ENCODE measurements around the gene DOCK11.

DOCK11 gene

GRCh38 chrX:118495061-118495921 lies at the start of gene DOCK11:
DOCK11 (plus strand) TSS chrX:118495815; CDS start chrX:118495972, 157 bp downstream.
- peak within 1 kb of the TSS; percentile 65 for H3K4me3 ChIP-seq (ENCODE audit: low read depth, low read length)
- POLR2A ChIA-PET = interaction anchor here (0.5 to 1.0 kb wide), 5 partner anchors 36 to 329 kb away, joined by 3 to 5 read pairs (median 4); partner anchors contain the start of gene ZCCHC12
- H3K9me3 ChIP-seq (ENCODE audit: control insufficient read depth, insufficient read depth, low read depth, low read length) = no peaks in the 10 kb centered on the region
- peak within 1 kb of the TSS; percentile 66; the same call in 1 of the 2 replicates for H3K27ac ChIP-seq (ENCODE audit: extremely low read depth, low read depth, low read length)
- H3K4me1 ChIP-seq (ENCODE audit: control insufficient read depth, insufficient read depth, low read length) = no peaks in the 10 kb centered on the region
- H3K36me3 ChIP-seq (ENCODE audit: control insufficient read depth in 2 of 2, insufficient read depth in 1 of 2, low read length in 2 of 2) = no peaks in the 10 kb centered on the region; a peak in 1 of 3 replicates
- CTCF ChIA-PET = interaction anchor here (0.6 to 1.4 kb wide), 4 partner anchors 42 to 344 kb away, joined by 3 to 5 read pairs (median 4); no protein-coding TSS in a partner anchor
- TF ChIP-seq ZSCAN30 (tag by site-specific recombination; IDR thresholded peaks at IDR 0.05) (no peak), ZNF423 (tag by site-specific recombination; IDR thresholded peaks at IDR 0.05) (no peak), ZNF521 (tag by site-specific recombination; IDR thresholded peaks at IDR 0.05) (no peak), TCF7L2 (IDR thresholded peaks at IDR 0.05; ENCODE audit: borderline replicate concordance, low read depth, low read length) (no peak), ZNF777 (tag by site-specific recombination; IDR thresholded peaks at IDR 0.05; ENCODE audit: borderline replicate concordance) (no peak; the same call in 1 of the 2 replicates), SP3 (tag by site-specific recombination; IDR thresholded peaks at IDR 0.05) (peak; percentile 91), ZNF133 (tag by site-specific recombination; IDR thresholded peaks at IDR 0.05) (no peak), ZBTB6 (tag by site-specific recombination; IDR thresholded peaks at IDR 0.05) (no peak), YY1 (tag by site-specific recombination; IDR thresholded peaks at IDR 0.05) (no peak; the same call in 1 of the 2 replicates), EGR2 (tag by site-specific recombination; IDR thresholded peaks at IDR 0.05; ENCODE audit: low read depth) (peak; percentile 87), ZNF169 (tag by site-specific recombination; IDR thresholded peaks at IDR 0.05) (no peak), ZBTB17 (tag by site-specific recombination; IDR thresholded peaks at IDR 0.05) (peak; percentile 87), ZNF223 (tag by site-specific recombination; IDR thresholded peaks at IDR 0.05) (no peak), ZBTB10 (tag by site-specific recombination; IDR thresholded peaks at IDR 0.05) (0 out of 2 replicates have a peak, but pooled peaks have one; percentile 40), ZNF629 (tag by site-specific recombination; IDR thresholded peaks at IDR 0.05) (peak; percentile 33; the same call in 1 of the 2 replicates), ZIC2 (tag by site-specific recombination; IDR thresholded peaks at IDR 0.05) (peak; percentile 57; the same call in 1 of the 2 replicates), ZNF561 (tag by site-specific recombination; IDR thresholded peaks at IDR 0.05; ENCODE audit: borderline replicate concordance) (no peak), ZNF558 (tag by site-specific recombination; IDR thresholded peaks at IDR 0.05) (no peak), ZNF362 (tag by site-specific recombination; IDR thresholded peaks at IDR 0.05) (no peak), ZNF621 (tag by site-specific recombination; IDR thresholded peaks at IDR 0.05) (no peak), ZBTB26 (tag by site-specific recombination; optimal IDR thresholded peaks at IDR 0.05) (peak; percentile 36), ZNF391 (tag by site-specific recombination; IDR thresholded peaks at IDR 0.05; ENCODE audit: borderline replicate concordance, low read depth) (no peak), ZNF544 (tag by site-specific recombination; IDR thresholded peaks at IDR 0.05) (no peak), HOXC10 (CRISPR knock-in tag; IDR thresholded peaks at IDR 0.05) (no peak), ZNF10 (tag by site-specific recombination; IDR thresholded peaks at IDR 0.05) (no peak), HOXD13 (CRISPR knock-in tag; IDR thresholded peaks at IDR 0.05; ENCODE audit: borderline replicate concordance) (no peak), ZNF24 (tag by site-specific recombination; IDR thresholded peaks at IDR 0.05) (no peak)
- TF ChIP-seq, protein P1, sequence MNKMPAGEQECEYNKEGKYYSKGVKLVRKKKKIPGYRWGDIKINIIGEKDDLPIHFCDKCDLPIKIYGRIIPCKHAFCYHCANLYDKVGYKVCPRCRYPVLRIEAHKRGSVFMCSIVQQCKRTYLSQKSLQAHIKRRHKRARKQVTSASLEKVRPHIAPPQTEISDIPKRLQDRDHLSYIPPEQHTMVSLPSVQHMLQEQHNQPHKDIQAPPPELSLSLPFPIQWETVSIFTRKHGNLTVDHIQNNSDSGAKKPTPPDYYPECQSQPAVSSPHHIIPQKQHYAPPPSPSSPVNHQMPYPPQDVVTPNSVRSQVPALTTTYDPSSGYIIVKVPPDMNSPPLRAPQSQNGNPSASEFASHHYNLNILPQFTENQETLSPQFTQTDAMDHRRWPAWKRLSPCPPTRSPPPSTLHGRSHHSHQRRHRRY (tag by site-specific recombination; IDR thresholded peaks at IDR 0.05) = no peak
- TF ChIP-seq, protein P2, sequence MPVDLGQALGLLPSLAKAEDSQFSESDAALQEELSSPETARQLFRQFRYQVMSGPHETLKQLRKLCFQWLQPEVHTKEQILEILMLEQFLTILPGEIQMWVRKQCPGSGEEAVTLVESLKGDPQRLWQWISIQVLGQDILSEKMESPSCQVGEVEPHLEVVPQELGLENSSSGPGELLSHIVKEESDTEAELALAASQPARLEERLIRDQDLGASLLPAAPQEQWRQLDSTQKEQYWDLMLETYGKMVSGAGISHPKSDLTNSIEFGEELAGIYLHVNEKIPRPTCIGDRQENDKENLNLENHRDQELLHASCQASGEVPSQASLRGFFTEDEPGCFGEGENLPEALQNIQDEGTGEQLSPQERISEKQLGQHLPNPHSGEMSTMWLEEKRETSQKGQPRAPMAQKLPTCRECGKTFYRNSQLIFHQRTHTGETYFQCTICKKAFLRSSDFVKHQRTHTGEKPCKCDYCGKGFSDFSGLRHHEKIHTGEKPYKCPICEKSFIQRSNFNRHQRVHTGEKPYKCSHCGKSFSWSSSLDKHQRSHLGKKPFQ (tag by site-specific recombination; IDR thresholded peaks at IDR 0.05) = peak; percentile 57; the same call in 1 of the 2 replicates

Data from HEK293 (cell line).